Measurements from ENCODE around the gene ARHGEF4.

Gene ARHGEF4

GRCh38 chr2:130933501-130933900, 96.8 kb downstream of the ARHGEF4 start:
- Histone ChIP-seq H3K4me1 (no peaks in the 10 kb centered on the region), H3K27me3 (no peaks in the 10 kb centered on the region), H3K9me3 (peaks cover 0 to 7% (median 0%) of the 10 kb centered on the region in 3 donors), H3K27ac (no peak overlapping the region), H3K36me3 (no peaks in the 10 kb centered on the region), H3K4me3 (no peak overlapping the region)
- intact Hi-C loops (cut with DNase I; ENCODE audit: low total_unique reads) = no loop called here
- DNase-seq = no peak
- TF ChIP-seq CTCF (IDR thresholded peaks at IDR 0.05) = no peak

- Histone ChIP-seq H3K36me3 (no peaks in the 10 kb centered on the region), H3K27ac (no peak overlapping the region), H3K4me1 (no peaks in the 10 kb centered on the region), H3K9me3 (peaks cover 0 to 7% (median 0%) of the 10 kb centered on the region in 3 donors), H3K27me3 (no peaks in the 10 kb centered on the region), H3K4me3 (no peak overlapping the region)
- TF ChIP-seq CTCF (IDR thresholded peaks at IDR 0.05) = no peak
- intact Hi-C loops (cut with DNase I; ENCODE audit: low total_unique reads) = no loop called here
- no peak for DNase-seq
Observed at GRCh38 chr2:130936451-130936850, 99.7 kb downstream of the ARHGEF4 start.

- no peak for TF ChIP-seq CTCF (IDR thresholded peaks at IDR 0.05)
- DNase-seq = no peak
- H3K9me3 ChIP-seq = peaks cover 0 to 13% (median 9%) of the 10 kb centered on the region in 3 donors
- H3K4me1 ChIP-seq = no peaks in the 10 kb centered on the region
- H3K27ac ChIP-seq = no peak overlapping the region
- no peak overlapping the region for H3K4me3 ChIP-seq
- intact Hi-C loops (cut with DNase I; ENCODE audit: low total_unique reads) = no loop called here
- H3K27me3 ChIP-seq = no peaks in the 10 kb centered on the region
- no peaks in the 10 kb centered on the region for H3K36me3 ChIP-seq
Observed at GRCh38 chr2:130947967-130948366, 111.3 kb downstream of the ARHGEF4 start.

GRCh38 chr2:130949954-130950353, 113.2 kb downstream of the ARHGEF4 start:
- intact Hi-C loops (cut with DNase I; ENCODE audit: low total_unique reads) = no loop called here
- peaks cover 1 to 5% (median 4%) of the 10 kb centered on the region in 3 donors for H3K9me3 ChIP-seq
- H3K27ac ChIP-seq = no peak overlapping the region
- no peaks in the 10 kb centered on the region for H3K36me3 ChIP-seq
- no peaks in the 10 kb centered on the region for H3K27me3 ChIP-seq
- no peak overlapping the region for H3K4me3 ChIP-seq
- no peak for TF ChIP-seq CTCF (IDR thresholded peaks at IDR 0.05)
- DNase-seq = no peak
- H3K4me1 ChIP-seq = no peaks in the 10 kb centered on the region

- no peaks in the 10 kb centered on the region for H3K4me1 ChIP-seq
- peaks cover 0 to 7% (median 4%) of the 10 kb centered on the region in 3 donors for H3K9me3 ChIP-seq
- intact Hi-C loops (cut with DNase I; ENCODE audit: low total_unique reads) = no loop called here
- H3K4me3 ChIP-seq = no peak overlapping the region
- no peak for DNase-seq
- no peak for TF ChIP-seq CTCF (IDR thresholded peaks at IDR 0.05)
- no peaks in the 10 kb centered on the region for H3K27me3 ChIP-seq
- H3K36me3 ChIP-seq = no peaks in the 10 kb centered on the region
- no peak overlapping the region for H3K27ac ChIP-seq
Observed at GRCh38 chr2:130951018-130951417, 114.3 kb downstream of the ARHGEF4 start.

GRCh38 chr2:130954873-130955272, 118.2 kb downstream of the ARHGEF4 start:
- no peaks in the 10 kb centered on the region for H3K27me3 ChIP-seq
- H3K4me3 ChIP-seq = no peak overlapping the region
- H3K4me1 ChIP-seq = no peaks in the 10 kb centered on the region
- intact Hi-C loops (cut with DNase I; ENCODE audit: low total_unique reads) = no loop called here
- H3K36me3 ChIP-seq = no peaks in the 10 kb centered on the region
- DNase-seq = no peak
- no peak for TF ChIP-seq CTCF (IDR thresholded peaks at IDR 0.05)
- no peak overlapping the region for H3K27ac ChIP-seq
- H3K9me3 ChIP-seq = peaks cover 0 to 7% (median 5%) of the 10 kb centered on the region in 3 donors
